Measurements from ENCODE around the gene GDPD4.

DNA sequence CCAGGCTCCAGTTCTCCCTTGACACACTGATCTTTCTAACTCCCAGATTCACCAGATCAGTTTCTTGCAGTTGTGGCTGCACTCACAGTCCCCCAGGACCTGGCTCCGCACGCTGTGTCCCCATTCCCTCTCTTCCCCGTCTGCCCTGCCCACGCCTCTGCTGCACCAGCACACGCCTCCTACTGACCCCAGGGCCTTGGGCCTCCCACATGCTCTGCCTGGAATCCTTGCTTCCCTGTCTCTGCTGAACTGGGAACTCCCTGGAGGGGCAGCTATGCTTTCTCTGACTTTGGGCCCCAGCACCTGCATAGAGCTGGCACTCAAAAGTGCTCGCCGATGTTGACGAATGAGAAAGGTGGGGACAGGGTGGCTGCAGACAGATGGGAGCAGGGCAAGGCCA is 104.5 kb downstream of the GDPD4 start:
- TF ChIP-seq, protein P1, sequence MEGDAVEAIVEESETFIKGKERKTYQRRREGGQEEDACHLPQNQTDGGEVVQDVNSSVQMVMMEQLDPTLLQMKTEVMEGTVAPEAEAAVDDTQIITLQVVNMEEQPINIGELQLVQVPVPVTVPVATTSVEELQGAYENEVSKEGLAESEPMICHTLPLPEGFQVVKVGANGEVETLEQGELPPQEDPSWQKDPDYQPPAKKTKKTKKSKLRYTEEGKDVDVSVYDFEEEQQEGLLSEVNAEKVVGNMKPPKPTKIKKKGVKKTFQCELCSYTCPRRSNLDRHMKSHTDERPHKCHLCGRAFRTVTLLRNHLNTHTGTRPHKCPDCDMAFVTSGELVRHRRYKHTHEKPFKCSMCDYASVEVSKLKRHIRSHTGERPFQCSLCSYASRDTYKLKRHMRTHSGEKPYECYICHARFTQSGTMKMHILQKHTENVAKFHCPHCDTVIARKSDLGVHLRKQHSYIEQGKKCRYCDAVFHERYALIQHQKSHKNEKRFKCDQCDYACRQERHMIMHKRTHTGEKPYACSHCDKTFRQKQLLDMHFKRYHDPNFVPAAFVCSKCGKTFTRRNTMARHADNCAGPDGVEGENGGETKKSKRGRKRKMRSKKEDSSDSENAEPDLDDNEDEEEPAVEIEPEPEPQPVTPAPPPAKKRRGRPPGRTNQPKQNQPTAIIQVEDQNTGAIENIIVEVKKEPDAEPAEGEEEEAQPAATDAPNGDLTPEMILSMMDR (conservative IDR thresholded peaks at IDR 0.05; ENCODE audit: low read depth, low read length): no peak
- TF ChIP-seq CEBPB (IDR thresholded peaks at IDR 0.05; ENCODE audit: low read depth, low read length): no peak
- TF ChIP-seq POLR2A (IDR thresholded peaks at IDR 0.05; ENCODE audit: low read depth, low read length): no peak
- no peak for TF ChIP-seq MXI1 (IDR thresholded peaks at IDR 0.05; ENCODE audit: borderline replicate concordance, low read depth, low read length)
- no peak for TF ChIP-seq RAD21 (IDR thresholded peaks at IDR 0.05; ENCODE audit: low read length)
- TF ChIP-seq SMC3 (IDR thresholded peaks at IDR 0.05; ENCODE audit: low read depth, low read length): no peak
